Gastrocnemius medialis (tissue), 4 donors: ENCODE data around the gene TECR.

ENCODE experiments used
- POLR2A ChIP-seq, 2 donors: fragments of 450-650 bp; IDR thresholded peaks; one replicate each; pipeline ENCODE4 v1.6.1; 2017; ENCODE audit warnings: antibody characterized with exemption in 2 of 2, mild to moderate bottlenecking in 2 of 2, moderate library complexity in 2 of 2
- TF ChIP-seq, protein P1 (sequence below), 5 experiments: fragments of 450-650 bp in 3 of 5; fragments of 200-600 bp in 2 of 5; sonication (generic) in 2 of 5; IDR thresholded peaks in 4 of 5; conservative IDR thresholded peaks in 1 of 5; 1 replicate in 4 of 5; 2 replicates in 1 of 5; pipeline ENCODE4 v1.5.1; 2016 to 2019; ENCODE audit warnings: antibody characterized with exemption in 5 of 5, mild to moderate bottlenecking in 3 of 5, moderate library complexity in 3 of 5

- TF ChIP-seq, protein P1, sequence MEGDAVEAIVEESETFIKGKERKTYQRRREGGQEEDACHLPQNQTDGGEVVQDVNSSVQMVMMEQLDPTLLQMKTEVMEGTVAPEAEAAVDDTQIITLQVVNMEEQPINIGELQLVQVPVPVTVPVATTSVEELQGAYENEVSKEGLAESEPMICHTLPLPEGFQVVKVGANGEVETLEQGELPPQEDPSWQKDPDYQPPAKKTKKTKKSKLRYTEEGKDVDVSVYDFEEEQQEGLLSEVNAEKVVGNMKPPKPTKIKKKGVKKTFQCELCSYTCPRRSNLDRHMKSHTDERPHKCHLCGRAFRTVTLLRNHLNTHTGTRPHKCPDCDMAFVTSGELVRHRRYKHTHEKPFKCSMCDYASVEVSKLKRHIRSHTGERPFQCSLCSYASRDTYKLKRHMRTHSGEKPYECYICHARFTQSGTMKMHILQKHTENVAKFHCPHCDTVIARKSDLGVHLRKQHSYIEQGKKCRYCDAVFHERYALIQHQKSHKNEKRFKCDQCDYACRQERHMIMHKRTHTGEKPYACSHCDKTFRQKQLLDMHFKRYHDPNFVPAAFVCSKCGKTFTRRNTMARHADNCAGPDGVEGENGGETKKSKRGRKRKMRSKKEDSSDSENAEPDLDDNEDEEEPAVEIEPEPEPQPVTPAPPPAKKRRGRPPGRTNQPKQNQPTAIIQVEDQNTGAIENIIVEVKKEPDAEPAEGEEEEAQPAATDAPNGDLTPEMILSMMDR (IDR thresholded peaks at IDR 0.05 in 4 of 5, conservative IDR thresholded peaks at IDR 0.05 in 1 of 5) = no peak
- no peak for TF ChIP-seq POLR2A (IDR thresholded peaks at IDR 0.05)
These were observed 23.9 kb downstream of the TECR start for GRCh38 chr19:14553042-14553938.
